Measurements from ENCODE around the gene ARFGAP3. TPM values are rescaled to one million over a fixed set of nuclear protein-coding genes. Genes with fewer than 3 reads are reported as not detected.
"Not testable (repeated sequence)": the region's sequence is repeated elsewhere in the genome, so short reads cannot be mapped to it uniquely, and the experiment has no call there.

The ARFGAP3 gene
- polyA plus RNA-seq, 2 of the 4 experiments (the other 2 are of a cell fraction) = 19.1 to 39.0 TPM

DNA sequence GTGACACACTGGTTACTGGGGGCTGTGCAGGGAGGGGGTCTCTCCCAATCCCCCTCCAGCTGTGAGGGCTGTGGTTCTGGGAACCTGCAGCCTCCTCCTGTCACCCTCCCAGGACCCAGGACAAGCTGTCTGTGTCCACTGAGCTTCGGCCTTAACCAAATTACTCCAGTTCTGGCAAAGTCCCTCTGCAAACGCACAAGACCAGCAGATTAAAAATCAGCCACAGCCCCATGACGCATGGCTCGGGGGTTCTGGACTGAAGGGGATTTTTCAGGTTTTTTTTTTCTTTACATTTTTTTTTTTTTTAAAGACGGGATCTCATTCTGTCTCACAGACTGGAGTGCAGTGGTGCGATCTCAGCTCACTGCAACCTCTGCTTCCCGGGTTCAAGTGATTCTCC, 104.2 kb downstream of the ARFGAP3 start (continued):
- TF ChIP-seq HMGXB4 (CRISPR knock-in tag; IDR thresholded peaks at IDR 0.05; ENCODE audit: borderline replicate concordance) (no peak), ESRRA (IDR thresholded peaks at IDR 0.05; ENCODE audit: borderline replicate concordance, low read length) (no peak), CBX2 (IDR thresholded peaks at IDR 0.05; ENCODE audit: borderline replicate concordance, low read depth) (no peak), CHD4 (IDR thresholded peaks at IDR 0.05; ENCODE audit: borderline replicate concordance) (no peak), FOSL2 (IDR thresholded peaks at IDR 0.05) (no peak), FOSL2 (CRISPR knock-in tag; IDR thresholded peaks at IDR 0.05) (no peak), POLR2A (IDR thresholded peaks at IDR 0.05; ENCODE audit: low read length) (no peak)

- Histone ChIP-seq H3K4me1 (peaks cover 63% of the 10 kb centered on the region), H3K4me3 (no peak overlapping the region), H3K27ac (peak overlapping the region; percentile 91 to 97), H3K4me2 (peak overlapping the region; percentile 41; the same call in 2 of the 3 replicates), H3K9me3 (no peaks in the 10 kb centered on the region)
- peak in 1 of 2 experiments; percentile 7; a peak in 3 of 6 replicates for ATAC-seq
- ChIA-PET CTCF (interaction anchor here (1.2 kb wide), 1 partner anchor 28 kb away, joined by 4 read pairs; no protein-coding TSS in a partner anchor), POLR2A (no interaction called here)
- 32% methylated on average over 10 of the region's 12 CpGs for WGBS (ENCODE audit: missing lambda C conversion rate)
- no peak for FAIRE-seq
- DNase-seq (ENCODE audit: low read depth in 1 of 2, low spot score in 1 of 2) = peak in 1 of 2 experiments; percentile 51
- TF ChIP-seq, protein P1, sequence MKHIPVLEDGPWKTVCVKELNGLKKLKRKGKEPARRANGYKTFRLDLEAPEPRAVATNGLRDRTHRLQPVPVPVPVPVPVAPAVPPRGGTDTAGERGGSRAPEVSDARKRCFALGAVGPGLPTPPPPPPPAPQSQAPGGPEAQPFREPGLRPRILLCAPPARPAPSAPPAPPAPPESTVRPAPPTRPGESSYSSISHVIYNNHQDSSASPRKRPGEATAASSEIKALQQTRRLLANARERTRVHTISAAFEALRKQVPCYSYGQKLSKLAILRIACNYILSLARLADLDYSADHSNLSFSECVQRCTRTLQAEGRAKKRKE (CRISPR knock-in tag; IDR thresholded peaks at IDR 0.05; ENCODE audit: low read depth) = 0 out of 2 replicates have a peak, but pooled peaks have one; percentile 11
- TF ChIP-seq MAZ (IDR thresholded peaks at IDR 0.05; ENCODE audit: borderline replicate concordance, low read depth, low read length) (no peak), POLR2AphosphoS2 (conservative IDR thresholded peaks at IDR 0.05; ENCODE audit: low read length) (no peak), RCOR1 (IDR thresholded peaks at IDR 0.05; ENCODE audit: low read depth, low read length) (no peak), EHF (CRISPR knock-in tag; IDR thresholded peaks at IDR 0.05) (0 out of 2 replicates have a peak, but pooled peaks have one; percentile 8), HEYL (CRISPR knock-in tag; IDR thresholded peaks at IDR 0.05) (0 out of 2 replicates have a peak, but pooled peaks have one; percentile 36)
Measured at GRCh38 chr22:42752230-42752746, 104.8 kb downstream of the ARFGAP3 start.

DNA sequence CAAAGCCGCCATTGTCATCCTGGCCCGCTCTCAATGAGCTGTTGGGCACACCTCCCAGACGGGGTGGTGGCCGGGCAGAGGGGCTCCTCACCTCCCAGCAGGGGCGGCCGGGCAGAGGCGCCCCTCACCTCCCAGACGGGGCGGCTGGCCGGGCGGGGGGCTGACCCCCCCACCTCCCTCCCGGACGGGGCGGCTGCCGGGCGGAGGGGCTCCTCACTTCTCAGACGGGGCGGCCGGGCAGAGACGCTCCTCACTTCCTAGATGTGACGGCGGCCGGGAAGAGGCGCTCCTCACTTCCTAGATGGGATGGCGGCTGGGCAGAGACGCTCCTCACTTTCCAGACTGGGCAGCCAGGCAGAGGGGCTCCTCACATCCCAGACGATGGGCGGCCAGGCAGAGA, 106.7 kb downstream of the ARFGAP3 start:
- FAIRE-seq = not testable (repeated sequence)

GRCh38 chr22:42747701-42748513, 109.2 kb downstream of the ARFGAP3 start:
- ChIA-PET CTCF (no interaction called here), POLR2A (interaction anchor here (0.7 kb wide), 1 partner anchor 24 kb away, joined by 4 read pairs; no protein-coding TSS in a partner anchor)
- FAIRE-seq = no peak
- no peak overlapping the region for H3K4me2 ChIP-seq
- no peaks in the 10 kb centered on the region for H3K9me3 ChIP-seq
- ATAC-seq = no peak
- 78% methylated on average over 14 of the region's 14 CpGs for WGBS (ENCODE audit: missing lambda C conversion rate)
- no peak for DNase-seq (ENCODE audit: low read depth in 1 of 2, low spot score in 1 of 2)
- peak overlapping the region; percentile 24 to 64; a peak in 3 of 6 replicates for H3K27ac ChIP-seq
- no peak overlapping the region for H3K4me3 ChIP-seq
- no peak for TF ChIP-seq NPAS2 (CRISPR knock-in tag; IDR thresholded peaks at IDR 0.05; ENCODE audit: borderline replicate concordance)
- no peak for TF ChIP-seq SMC3 (IDR thresholded peaks at IDR 0.05)
- TF ChIP-seq HOXB5 (CRISPR knock-in tag; IDR thresholded peaks at IDR 0.05) = no peak
- TF ChIP-seq FOSB (CRISPR knock-in tag; IDR thresholded peaks at IDR 0.05) = no peak
- no peak for TF ChIP-seq FOXS1 (CRISPR knock-in tag; IDR thresholded peaks at IDR 0.05)
- no peak for TF ChIP-seq CEBPB (IDR thresholded peaks at IDR 0.05)
- TF ChIP-seq PHF8 (IDR thresholded peaks at IDR 0.05; ENCODE audit: borderline replicate concordance, low read depth) = no peak
- TF ChIP-seq, protein P2, sequence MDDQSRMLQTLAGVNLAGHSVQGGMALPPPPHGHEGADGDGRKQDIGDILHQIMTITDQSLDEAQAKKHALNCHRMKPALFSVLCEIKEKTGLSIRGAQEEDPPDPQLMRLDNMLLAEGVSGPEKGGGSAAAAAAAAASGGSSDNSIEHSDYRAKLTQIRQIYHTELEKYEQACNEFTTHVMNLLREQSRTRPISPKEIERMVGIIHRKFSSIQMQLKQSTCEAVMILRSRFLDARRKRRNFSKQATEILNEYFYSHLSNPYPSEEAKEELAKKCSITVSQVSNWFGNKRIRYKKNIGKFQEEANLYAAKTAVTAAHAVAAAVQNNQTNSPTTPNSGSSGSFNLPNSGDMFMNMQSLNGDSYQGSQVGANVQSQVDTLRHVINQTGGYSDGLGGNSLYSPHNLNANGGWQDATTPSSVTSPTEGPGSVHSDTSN (IDR thresholded peaks at IDR 0.05) = no peak
- TF ChIP-seq MAFK (IDR thresholded peaks at IDR 0.05; ENCODE audit: partially characterized antibody) = no peak
- no peak for TF ChIP-seq HMGXB4 (CRISPR knock-in tag; IDR thresholded peaks at IDR 0.05; ENCODE audit: borderline replicate concordance)
- H3K4me1 ChIP-seq = peaks cover 42% of the 10 kb centered on the region

More for the DNA sequence above, 106.7 kb downstream of the ARFGAP3 start:
- H3K4me2 ChIP-seq; POLR2A ChIA-PET; H3K9me3 ChIP-seq; H3K4me3 ChIP-seq; CTCF ChIA-PET; H3K27ac ChIP-seq; ATAC-seq; DNase-seq (ENCODE audit: low read depth in 1 of 2, low spot score in 1 of 2): not testable (repeated sequence)
- H3K4me1 ChIP-seq = peaks cover 49% of the 10 kb centered on the region
- WGBS (ENCODE audit: missing lambda C conversion rate) = 70% methylated on average over 4 of the region's 28 CpGs
